Gastrocnemius medialis (tissue), 4 donors: ENCODE data around the gene CCDC177. TPM values are rescaled to one million over a fixed set of nuclear protein-coding genes. Genes with fewer than 3 reads are reported as not detected.

Experiments used
- ATAC-seq, 2 donors: fragments of 150-250 bp; one replicate each; pipeline ENCODE4 v1.9.1; 2016
- DNase-seq, 2 donors: peaks; one replicate each; pipeline ENCODE4 v3.0.0-alpha.2; 2019
- H3K27ac ChIP-seq, 4 donors: fragments of 200-600 bp; sonication (generic); 1 replicate in 1 of 4; 2 replicates in 3 of 4; pipeline ENCODE4 v1.5.1; 2016 to 2018; ENCODE audit warnings: mild to moderate bottlenecking in 2 of 4, moderate library complexity in 1 of 4
- H3K27me3 ChIP-seq, 3 donors: fragments of 200-600 bp; sonication (generic) in 2 of 3; 1 replicate in 1 of 3; 2 replicates in 2 of 3; pipeline versions ENCODE4 v1.5.1 to v1.6.0; 2016 to 2019; ENCODE audit warnings: mild to moderate bottlenecking in 1 of 3, moderate library complexity in 1 of 3
- H3K36me3 ChIP-seq, 2 donors: fragments of 200-600 bp; sonication (generic) in 1 of 2; one replicate each; pipeline ENCODE4 v1.5.1; 2017 to 2018
- H3K4me1 ChIP-seq, 2 donors: fragments of 200-600 bp; sonication (generic) in 1 of 2; one replicate each; pipeline ENCODE4 v1.5.1; 2016 to 2017; ENCODE audit warnings: mild to moderate bottlenecking in 2 of 2
- H3K4me3 ChIP-seq, 4 donors: fragments of 200-600 bp; sonication (generic) in 3 of 4; 1 replicate in 1 of 4; 2 replicates in 3 of 4; pipeline ENCODE4 v1.5.1; 2016 to 2019; ENCODE audit warnings: mild to moderate bottlenecking in 2 of 4
- H3K9me3 ChIP-seq, 3 donors: fragments of 200-600 bp; sonication (generic) in 2 of 3; 1 replicate in 1 of 3; 2 replicates in 2 of 3; pipeline ENCODE4 v1.5.1; 2016 to 2019
- POLR2A ChIP-seq, 2 donors: fragments of 450-650 bp; IDR thresholded peaks; one replicate each; pipeline ENCODE4 v1.6.1; 2017; ENCODE audit warnings: antibody characterized with exemption in 2 of 2, mild to moderate bottlenecking in 2 of 2, moderate library complexity in 2 of 2
- in situ Hi-C, 4 donors: fragments of 200-750 bp; cut with MboI; loops; one replicate each; pipeline versions ENCODE4 v1.15.0 to v1.8.0; 2017; ENCODE audit warnings: low sequenced_read_pairs in 4 of 4
- intact Hi-C: fragments of 100-400 bp; cut with DNase I; formaldehyde crosslinking; loops from one replicate; pipeline ENCODE4 v1.15.1; 2023; ENCODE audit warnings: low total_unique reads
- total RNA-seq, 4 donors: library from RNA; depleted of rRNA; stranded (reverse); fragments of >200 nt; gene quantifications; one replicate each; pipeline versions ENCODE4 v1.1.0 to v1.2.3, GENCODE V29; 2016
- TF ChIP-seq, protein P1 (sequence below), 5 experiments: fragments of 450-650 bp in 3 of 5; fragments of 200-600 bp in 2 of 5; sonication (generic) in 2 of 5; IDR thresholded peaks in 4 of 5; conservative IDR thresholded peaks in 1 of 5; 1 replicate in 4 of 5; 2 replicates in 1 of 5; pipeline ENCODE4 v1.5.1; 2016 to 2019; ENCODE audit warnings: antibody characterized with exemption in 5 of 5, mild to moderate bottlenecking in 3 of 5, moderate library complexity in 3 of 5

Gene CCDC177
- total RNA-seq, 4 donors from 2014 or later, result not detected

DNA sequence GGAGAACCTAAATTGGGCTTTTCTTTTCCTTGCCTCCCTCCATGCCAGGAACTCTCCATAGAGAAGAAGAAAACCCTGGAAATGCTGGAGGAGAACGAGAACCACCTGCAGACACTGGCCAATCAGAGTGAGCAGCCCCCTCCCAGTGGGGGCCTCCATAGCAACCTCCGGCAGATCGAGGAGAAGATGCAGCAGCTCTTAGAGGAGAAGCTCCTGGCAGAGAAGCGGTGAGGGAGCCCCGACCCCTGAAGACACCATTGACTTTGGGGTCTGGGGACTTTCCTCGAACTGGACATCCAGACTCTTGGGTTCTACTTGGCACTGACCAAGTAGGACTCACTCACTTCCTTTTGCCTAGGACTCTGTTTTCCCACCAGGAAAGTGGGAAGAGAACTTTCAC lies 48.8 kb downstream of the CCDC177 start:
- no peak for ATAC-seq
- in situ Hi-C loops (no loop called here), intact Hi-C loops (no loop called here)
- Histone ChIP-seq H3K27me3 (no peaks in the 10 kb centered on the region), H3K27ac (no peak overlapping the region), H3K36me3 (no peaks in the 10 kb centered on the region), H3K4me1 (no peaks in the 10 kb centered on the region), H3K4me3 (no peak overlapping the region), H3K9me3 (no peaks in the 10 kb centered on the region)
- no peak for DNase-seq
- TF ChIP-seq, protein P1, sequence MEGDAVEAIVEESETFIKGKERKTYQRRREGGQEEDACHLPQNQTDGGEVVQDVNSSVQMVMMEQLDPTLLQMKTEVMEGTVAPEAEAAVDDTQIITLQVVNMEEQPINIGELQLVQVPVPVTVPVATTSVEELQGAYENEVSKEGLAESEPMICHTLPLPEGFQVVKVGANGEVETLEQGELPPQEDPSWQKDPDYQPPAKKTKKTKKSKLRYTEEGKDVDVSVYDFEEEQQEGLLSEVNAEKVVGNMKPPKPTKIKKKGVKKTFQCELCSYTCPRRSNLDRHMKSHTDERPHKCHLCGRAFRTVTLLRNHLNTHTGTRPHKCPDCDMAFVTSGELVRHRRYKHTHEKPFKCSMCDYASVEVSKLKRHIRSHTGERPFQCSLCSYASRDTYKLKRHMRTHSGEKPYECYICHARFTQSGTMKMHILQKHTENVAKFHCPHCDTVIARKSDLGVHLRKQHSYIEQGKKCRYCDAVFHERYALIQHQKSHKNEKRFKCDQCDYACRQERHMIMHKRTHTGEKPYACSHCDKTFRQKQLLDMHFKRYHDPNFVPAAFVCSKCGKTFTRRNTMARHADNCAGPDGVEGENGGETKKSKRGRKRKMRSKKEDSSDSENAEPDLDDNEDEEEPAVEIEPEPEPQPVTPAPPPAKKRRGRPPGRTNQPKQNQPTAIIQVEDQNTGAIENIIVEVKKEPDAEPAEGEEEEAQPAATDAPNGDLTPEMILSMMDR (IDR thresholded peaks at IDR 0.05 in 4 of 5, conservative IDR thresholded peaks at IDR 0.05 in 1 of 5), result no peak
- no peak for TF ChIP-seq POLR2A (IDR thresholded peaks at IDR 0.05)

GRCh38 chr14:69522026-69522425 lies 52.6 kb downstream of the CCDC177 start:
- in situ Hi-C loops (no loop called here), intact Hi-C loops (no loop called here)
- Histone ChIP-seq H3K9me3 (no peaks in the 10 kb centered on the region), H3K4me1 (no peaks in the 10 kb centered on the region), H3K4me3 (no peak overlapping the region), H3K27ac (no peak overlapping the region), H3K27me3 (no peaks in the 10 kb centered on the region), H3K36me3 (no peaks in the 10 kb centered on the region)
- TF ChIP-seq, protein P1 (IDR thresholded peaks at IDR 0.05 in 4 of 5, conservative IDR thresholded peaks at IDR 0.05 in 1 of 5), result no peak
- TF ChIP-seq POLR2A (IDR thresholded peaks at IDR 0.05), result no peak
- DNase-seq (no peak), ATAC-seq (no peak)

Other genes with a start within 250 kb of the CCDC177 start
- gene ERH, start 176.6 kb downstream of the CCDC177 start, total RNA-seq, result 10 to 100 TPM; 46.7 to 49.2 (median 48.1) TPM
- gene SLC39A9, start 176.2 kb downstream of the CCDC177 start, total RNA-seq, result 10 to 100 TPM; 20.6 to 23.2 (median 21.8) TPM
- gene PLEKHD1, start 90.1 kb downstream of the CCDC177 start, total RNA-seq, result under 1 TPM in 2 of 4 donors, not detected in 2; 0.04 to 0.10 TPM
- 10 to 100 TPM; 11.9 to 26.3 (median 16.2) TPM for gene SUSD6, start 36.7 kb upstream of the CCDC177 start, total RNA-seq
- gene SRSF5, start 192.3 kb upstream of the CCDC177 start, total RNA-seq, result 100 to 1,000 TPM in 1 of 4 donors, 10 to 100 TPM in 3; 57.5 to 113 (median 84.6) TPM
- under 1 TPM in 2 of 4 donors, not detected in 2; 0.22 to 0.23 TPM for gene SLC10A1, start 222.4 kb upstream of the CCDC177 start, total RNA-seq